NCI-H2029 (cell line): ENCODE measurements around the gene CALCB.

ENCODE experiments used
- DNase-seq: peaks from one replicate; lab custom pipeline; 2025; lab: John Stamatoyannopoulos, UW

Gene CALCB

DNA sequence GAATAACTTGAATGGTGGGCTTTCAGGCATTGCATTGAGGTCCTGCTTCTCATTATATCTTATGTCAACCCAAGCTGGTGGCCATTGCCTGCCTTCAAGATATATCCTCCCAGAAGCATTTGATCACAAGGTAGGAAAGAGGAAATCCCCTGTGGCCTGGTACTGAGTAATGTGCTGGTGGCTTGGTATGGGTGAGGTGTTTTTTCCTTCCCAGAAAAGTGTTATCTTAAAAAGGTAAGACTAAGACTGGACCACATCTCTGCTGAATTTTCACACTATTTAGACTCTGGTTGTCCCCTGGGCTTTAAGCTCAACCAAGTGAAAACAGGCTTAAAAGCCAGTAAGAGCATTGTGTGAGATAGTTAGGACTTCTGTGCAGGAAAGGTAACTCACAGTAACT lies 45.0 kb downstream of the CALCB start:
- DNase-seq: no peak

GRCh38 chr11:15119352-15119751 lies 46.0 kb downstream of the CALCB start:
- DNase-seq: no peak

DNA sequence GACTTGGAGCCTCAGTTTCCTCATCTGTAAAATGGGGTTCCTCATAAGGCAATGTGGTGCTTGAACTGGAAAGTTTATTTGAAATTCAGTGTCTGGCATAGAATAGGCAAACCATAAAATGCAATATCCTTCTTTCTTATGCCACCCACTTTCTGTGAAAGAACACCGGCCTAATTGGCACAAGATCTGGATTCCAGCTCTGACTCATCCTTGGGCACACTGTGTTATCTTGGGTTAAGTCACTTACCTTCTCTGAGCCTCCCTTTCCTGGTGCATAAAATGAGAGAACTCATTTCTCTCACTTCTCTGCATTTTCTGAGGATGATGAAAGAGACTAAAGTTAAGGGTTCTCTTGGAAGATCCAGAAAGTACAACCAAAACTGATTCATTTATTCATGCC lies 46.4 kb downstream of the CALCB start:
- no peak for DNase-seq

- DNase-seq: no peak
Observed at GRCh38 chr11:15123849-15124248, 50.5 kb downstream of the CALCB start.

GRCh38 chr11:15124528-15124927 lies 51.1 kb downstream of the CALCB start:
- no peak for DNase-seq

DNA sequence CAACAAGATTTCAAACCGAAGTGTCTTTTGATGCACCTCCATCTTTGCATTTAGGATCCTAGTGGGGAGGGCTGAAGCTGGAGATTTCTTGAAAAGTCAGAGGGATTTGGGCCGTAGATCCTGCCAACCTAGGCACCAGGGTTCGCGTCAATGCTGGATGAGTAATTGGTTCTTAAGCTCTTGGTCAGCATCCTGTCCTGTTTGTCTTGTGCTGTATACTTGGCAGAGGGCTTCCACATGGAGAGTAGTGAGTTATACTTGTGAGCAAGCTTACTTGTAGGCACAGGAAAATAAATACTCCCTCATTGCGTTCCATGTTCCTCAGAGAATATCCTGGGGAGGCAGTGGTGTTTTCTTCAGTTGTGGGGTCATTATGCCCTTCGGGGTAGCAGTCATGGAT lies 53.9 kb downstream of the CALCB start:
- no peak for DNase-seq
